K562 (cell line): ENCODE results near the gene SPATS2L. TPM values are rescaled to one million over a fixed set of nuclear protein-coding genes. Genes with fewer than 3 reads are reported as not detected.

Experiments
- ATAC-seq: fragments of 200-7000 bp; cut with Tn5 transposase; 3 replicates; pipeline ENCODE4 v1.9.1; 2020; ENCODE audit warnings: moderate library complexity
- BruUV-seq: library from RNA; stranded (reverse); fragments of 400-500 nt; replicated peaks from 2 replicates; lab custom pipeline; 2021; lab: Mats Ljungman, UMichigan
- CTCF ChIA-PET: fragments of 300-600 bp; formaldehyde crosslinking; extraction: SDS; loops from one replicate; lab custom pipeline; 2021; ENCODE audit warnings: low intra/inter-chr PET ratio; lab: Yijun Ruan, JAX
- POLR2A ChIA-PET: fragments of 300-600, 350-650 bp; sonication (Branson Sonifier 250); formaldehyde crosslinking; extraction: SDS; loops from one replicate; lab custom pipeline; 2021; ENCODE audit warnings: antibody characterized with exemption, inconsistent platforms; lab: Yijun Ruan, JAX
- DNase-seq, 4 experiments: peaks; one replicate each; pipeline versions ENCODE4 v3.0.0 to v3.0.0-alpha.2; 2011 to 2018; ENCODE audit warnings: low spot score in 3 of 4, mixed read lengths in 3 of 4; ENCODE audit errors: extremely low read depth in 1 of 4
- FAIRE-seq: peaks from 2 replicates; lab custom pipeline; 2011; peaks lifted over from hg19 to GRCh38; lab: Jason Lieb, UNC
- H2AFZ ChIP-seq: 2 replicates; pipeline ENCODE4 v1.6.0; 2011; ENCODE audit warnings: low read depth, low read length, control low read depth, inconsistent platforms
- H3K27ac ChIP-seq: fragments of 200-600 bp; 3 replicates; pipeline ENCODE4 v1.8.0; 2011; ENCODE audit warnings: low read depth, mild to moderate bottlenecking, control low read depth, inconsistent platforms, low read length, moderate library complexity, mixed read lengths; ENCODE audit errors: extremely low read depth
- H3K27me3 ChIP-seq, 2 experiments: fragments of 300-600 bp in 1 of 2; 2 replicates in 1 of 2; 3 replicates in 1 of 2; pipeline versions ENCODE4 v1.6.0 to v1.8.0; 2011; ENCODE audit warnings: inconsistent platforms in 2 of 2, low read length in 2 of 2, mild to moderate bottlenecking in 1 of 2, mixed read lengths in 1 of 2, moderate library complexity in 1 of 2; ENCODE audit not compliant: control insufficient read depth in 2 of 2, insufficient read depth in 2 of 2
- H3K36me3 ChIP-seq: fragments of 300-600 bp; 3 replicates; pipeline ENCODE4 v1.8.0; 2011; ENCODE audit warnings: mild to moderate bottlenecking, low read length, inconsistent platforms; ENCODE audit not compliant: control insufficient read depth, insufficient read depth
- H3K4me1 ChIP-seq, 2 experiments: fragments of 200-600 bp in 1 of 2; replicated peaks in 1 of 2; 2 replicates in 1 of 2; 3 replicates in 1 of 2; pipeline versions ENCODE4 v1.5.1 to v1.8.0; 2011; ENCODE audit warnings: inconsistent platforms in 2 of 2, low read length in 2 of 2, mild to moderate bottlenecking in 1 of 2, mixed read lengths in 1 of 2, moderate library complexity in 1 of 2; ENCODE audit not compliant: control insufficient read depth in 2 of 2, insufficient read depth in 2 of 2
- H3K4me2 ChIP-seq: 2 replicates; pipeline ENCODE4 v1.6.1; 2011; ENCODE audit warnings: low read length, control low read depth, inconsistent platforms, mixed read lengths; ENCODE audit not compliant: insufficient read depth
- H3K4me3 ChIP-seq: fragments of 200-600 bp; sonication (generic), shearing (Covaris generic); 2 replicates; pipeline ENCODE4 v1.5.1; 2016; ENCODE audit warnings: control low read depth, inconsistent platforms
- H3K79me2 ChIP-seq: fragments of 200-600 bp; 3 replicates; pipeline ENCODE4 v1.8.0; 2011; ENCODE audit warnings: low read length, inconsistent platforms; ENCODE audit not compliant: control insufficient read depth, insufficient read depth
- H3K9ac ChIP-seq, 2 experiments: 2 replicates each; pipeline versions ENCODE4 v1.6.0 to v1.6.1; 2011; ENCODE audit warnings: low read depth in 2 of 2, low read length in 2 of 2, control low read depth in 1 of 2, inconsistent platforms in 1 of 2, mild to moderate bottlenecking in 1 of 2, mixed read lengths in 1 of 2; ENCODE audit not compliant: insufficient read depth in 1 of 2
- H3K9me1 ChIP-seq: one replicate; pipeline ENCODE4 v1.6.0; 2011; ENCODE audit warnings: inconsistent platforms, mild to moderate bottlenecking, low read length, moderate library complexity; ENCODE audit not compliant: control insufficient read depth, insufficient read depth
- H3K9me3 ChIP-seq: replicated peaks from 2 replicates; pipeline ENCODE4 v1.5.1; 2011; ENCODE audit warnings: low read depth, low read length, inconsistent platforms; ENCODE audit not compliant: control insufficient read depth, insufficient read depth
- H4K20me1 ChIP-seq: replicated peaks from 2 replicates; pipeline ENCODE4 v1.6.1; 2011; ENCODE audit warnings: low read length, inconsistent platforms, mixed read lengths; ENCODE audit not compliant: control insufficient read depth, insufficient read depth
- ATF3 ChIP-seq, 2 experiments: fragments of 450-650 bp in 1 of 2; sonication (generic) in 1 of 2; formaldehyde crosslinking in 1 of 2; IDR thresholded peaks in 1 of 2; conservative IDR thresholded peaks in 1 of 2; 2 replicates each; pipeline versions ENCODE4 v1.6.1 to v1.8.1; 2016 to 2023; ENCODE audit warnings: mild to moderate bottlenecking in 2 of 2, moderate library complexity in 2 of 2, inconsistent platforms in 1 of 2, missing genetic modification reagents in 1 of 2
- CBX8 ChIP-seq: fragments of 200-600 bp; sonication (generic); IDR thresholded peaks from 2 replicates; pipeline ENCODE4 v1.6.1; 2012; ENCODE audit warnings: borderline replicate concordance, mixed run types, low read depth, mild to moderate bottlenecking, moderate library complexity, mixed read lengths, low read length, control low read depth, inconsistent platforms; ENCODE audit not compliant: poor library complexity, severe bottlenecking; ENCODE audit errors: extremely low read depth
- CEBPG ChIP-seq, 3 experiments: fragments of 200-800 bp in 1 of 3; sonication (Bioruptor generic) in 1 of 3; sonication (generic) in 1 of 3; formaldehyde crosslinking in 1 of 3; IDR thresholded peaks in 2 of 3; conservative IDR thresholded peaks in 1 of 3; 2 replicates each; pipeline versions ENCODE4 v1.6.1 to v1.8.0; 2016 to 2022; ENCODE audit warnings: missing compliant biosample characterization in 2 of 3, missing genetic modification characterization in 2 of 3, mild to moderate bottlenecking in 1 of 3, missing genetic modification reagents in 1 of 3
- CREB3 ChIP-seq: fragments of 450-650 bp; conservative IDR thresholded peaks from 2 replicates; pipeline ENCODE4 v1.6.1; 2016; ENCODE audit warnings: missing genetic modification characterization, low read depth, mild to moderate bottlenecking, missing compliant biosample characterization, moderate library complexity
- MXD1 ChIP-seq: fragments of 250-450 bp; sonication (Bioruptor Pico); IDR thresholded peaks from 2 replicates; pipeline ENCODE4 v1.8.0; 2021; ENCODE audit warnings: borderline replicate concordance, mild to moderate bottlenecking, moderate library complexity; ENCODE audit not compliant: poor library complexity, severe bottlenecking
- MXI1 ChIP-seq: IDR thresholded peaks from 2 replicates; pipeline ENCODE4 v1.6.1; 2011; ENCODE audit warnings: low read depth, mild to moderate bottlenecking, improper control_type of control experiment, low read length
- ZNF445 ChIP-seq: fragments of 250-450 bp; sonication (Bioruptor Pico); IDR thresholded peaks from 2 replicates; pipeline ENCODE4 v1.4.0; 2020; ENCODE audit warnings: low read depth, mild to moderate bottlenecking, moderate library complexity
- ZNF766 ChIP-seq: fragments of 200-800 bp; sonication (Bioruptor generic); conservative IDR thresholded peaks from 2 replicates; pipeline ENCODE4 v1.6.1; 2016; ENCODE audit warnings: missing genetic modification characterization, missing compliant biosample characterization
- WGBS: fragments of 100-300 bp; shearing (Covaris generic); methylation state at CpG from one replicate; pipeline ENCODE4 v1.1.6; 2016; ENCODE audit warnings: low coverage, mixed read lengths; ENCODE audit not compliant: insufficient coverage; ENCODE audit errors: missing lambda C conversion rate; 5-methylcytosine and 5-hydroxymethylcytosine counted together
- in situ Hi-C: fragments of 300-500 bp; cut with MboI; formaldehyde crosslinking; loops from 4 replicates; pipeline ENCODE4 v1.15.0; 2018; ENCODE audit warnings: inconsistent platforms, mixed read lengths
- intact Hi-C: fragments of 100-400 bp; cut with micrococcal nuclease; formaldehyde crosslinking; loops from 2 replicates; pipeline ENCODE4 v1.14.2; 2022
- polyA plus RNA-seq, 8 experiments: library from polyadenylated mRNA; depleted of rRNA in 4 of 8; stranded (reverse) in 5 of 8; unstranded in 3 of 8; fragments of >200 nt; fragmentation: Nextera tagmentation in 2 of 8; fragmentation: Illumina TruSeq in 1 of 8; extraction: Ambion mirVana in 2 of 8; extraction: Trizol in 1 of 8; gene quantifications; 2 replicates each; pipeline versions ENCODE4 v1.2.1 to v1.2.3, GENCODE V29; 2011 to 2014; ENCODE audit warnings: inconsistent platforms in 1 of 8, missing spikeins in 1 of 8
- total RNA-seq, 7 experiments: library from RNA; depleted of rRNA in 6 of 7; stranded (reverse); fragments of >200 nt in 6 of 7; fragmentation: Illumina TruSeq in 2 of 7; extraction: Trizol in 2 of 7; gene quantifications; 2 replicates each; pipeline versions ENCODE4 v1.2.1 to v1.2.3, GENCODE V29; 2011 to 2021; ENCODE audit warnings: low replicate concordance in 1 of 7
- TF ChIP-seq, protein P1 (sequence below): IDR thresholded peaks from 3 replicates; pipeline ENCODE4 v1.6.1; 2011; ENCODE audit warnings: borderline replicate concordance, mild to moderate bottlenecking; ENCODE audit not compliant: insufficient read length, insufficient read depth

Gene SPATS2L
- total and polyA plus RNA-seq, 9 of the 15 experiments (the other 6 are each of a cell fraction or from before 2014, with no cell fraction given), result 11.3 to 41.5 (median 24.9) TPM

DNA sequence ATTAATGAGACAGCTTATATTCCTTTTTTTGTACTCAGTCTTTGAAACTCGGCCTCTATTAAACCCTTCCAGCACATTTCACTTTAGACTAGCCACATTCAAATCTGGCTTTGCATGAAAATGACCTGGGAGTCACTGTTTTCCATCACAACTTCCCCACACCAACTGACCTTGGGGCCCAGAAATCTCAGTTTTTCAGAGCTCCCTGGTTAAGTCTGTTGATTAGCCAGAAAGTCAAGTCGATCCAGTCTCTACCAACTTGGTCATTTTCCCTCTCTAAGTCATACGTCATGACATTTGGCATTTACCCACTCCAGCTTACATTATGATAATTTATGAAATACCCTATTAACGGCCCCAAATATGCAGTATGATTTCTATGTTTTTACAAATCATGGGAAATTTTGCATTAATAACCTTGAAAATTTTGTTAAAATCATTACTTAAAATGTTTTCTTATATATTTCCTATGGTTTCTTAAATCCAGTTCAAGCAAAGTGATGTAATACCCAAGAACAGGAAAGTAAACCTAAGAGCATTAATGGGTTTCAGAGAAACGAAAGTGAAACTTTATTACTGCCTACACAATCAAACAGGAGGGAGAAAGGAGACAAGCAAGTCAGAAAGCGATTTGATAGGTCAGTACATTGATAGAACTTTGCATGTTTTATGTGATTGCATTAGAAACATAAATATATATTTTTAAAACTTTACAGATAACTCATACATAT, 77.1 kb downstream of the SPATS2L start:
- POLR2A ChIA-PET, result no interaction called here
- WGBS, result 60% methylated on average over 6 of the region's 6 CpGs
- H3K9me3 ChIP-seq, result no peaks in the 10 kb centered on the region
- TF ChIP-seq CEBPG (CRISPR knock-in tag; IDR thresholded peaks at IDR 0.05) (no peak), CEBPG (tag; conservative IDR thresholded peaks at IDR 0.05 in 1 of 2, IDR thresholded peaks at IDR 0.05 in 1 of 2) (peak; percentile 74 to 82), ZNF445 (CRISPR knock-in tag) (no peak), CREB3 (tag) (no peak), ATF3 (IDR thresholded peaks at IDR 0.05) (peak; percentile 67; the same call in 1 of the 2 replicates), ATF3 (CRISPR knock-in tag; conservative IDR thresholded peaks at IDR 0.05) (no peak), MXD1 (CRISPR knock-in tag) (no peak), MXI1 (no peak), CBX8 (no peak), ZNF766 (no peak)
- TF ChIP-seq, protein P1, sequence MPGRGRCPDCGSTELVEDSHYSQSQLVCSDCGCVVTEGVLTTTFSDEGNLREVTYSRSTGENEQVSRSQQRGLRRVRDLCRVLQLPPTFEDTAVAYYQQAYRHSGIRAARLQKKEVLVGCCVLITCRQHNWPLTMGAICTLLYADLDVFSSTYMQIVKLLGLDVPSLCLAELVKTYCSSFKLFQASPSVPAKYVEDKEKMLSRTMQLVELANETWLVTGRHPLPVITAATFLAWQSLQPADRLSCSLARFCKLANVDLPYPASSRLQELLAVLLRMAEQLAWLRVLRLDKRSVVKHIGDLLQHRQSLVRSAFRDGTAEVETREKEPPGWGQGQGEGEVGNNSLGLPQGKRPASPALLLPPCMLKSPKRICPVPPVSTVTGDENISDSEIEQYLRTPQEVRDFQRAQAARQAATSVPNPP, result no peak

More for the DNA sequence above, 77.1 kb downstream of the SPATS2L start:
- no TSS peak for BruUV-seq
- intact Hi-C loops, result no loop called here
- FAIRE-seq (peak; percentile 48), DNase-seq (no peak), ATAC-seq (no peak)
- H3K4me1 ChIP-seq, result peaks cover 2 to 30% of the 10 kb centered on the region in 2 experiments; a peak in 4 of 5 replicates
- peaks cover 3% of the 10 kb centered on the region; the same call in 1 of the 3 replicates for H3K79me2 ChIP-seq
- no peaks in the 10 kb centered on the region for H3K27me3 ChIP-seq
- no peaks in the 10 kb centered on the region for H4K20me1 ChIP-seq
- no peak overlapping the region for H2AFZ ChIP-seq
- H3K27ac ChIP-seq, result no peak overlapping the region
- H3K4me2 ChIP-seq, result no peak overlapping the region
- H3K36me3 ChIP-seq, result no peaks in the 10 kb centered on the region
- no peak overlapping the region for H3K9ac ChIP-seq
- CTCF ChIA-PET, result no interaction called here
- no peaks in the 10 kb centered on the region for H3K9me1 ChIP-seq
- H3K4me3 ChIP-seq, result no peak overlapping the region
- in situ Hi-C loops, result no loop called here
